GM18909 (cell line): ENCODE measurements around the gene MON2.
"Not testable (repeated sequence)": the region's sequence is repeated elsewhere in the genome, so short reads cannot be mapped to it uniquely, and the experiment has no call there.

Source experiments
- ATAC-seq: cut with Tn5 transposase; IDR thresholded peaks from one replicate; pipeline ENCODE4 v1.9.1; 2021; ENCODE audit warnings: mild to moderate bottlenecking; ENCODE audit not compliant: unreplicated experiment, poor library complexity

MON2 gene

GRCh38 chr12:62466594-62467491 is at the start of gene MON2:
TSS of gene MON2 (plus strand) at chr12:62466826. CDS start at chr12:62467208, 382 bp downstream.
- ATAC-seq: peak; percentile 99

- ATAC-seq: no peak
Measured at GRCh38 chr12:62426089-62426488, 40.5 kb upstream of the MON2 start.

GRCh38 chr12:62429457-62429856 is 37.2 kb upstream of the MON2 start:
- ATAC-seq: no peak

GRCh38 chr12:62434494-62435302 is 31.9 kb upstream of the MON2 start:
- ATAC-seq: no peak

GRCh38 chr12:62435303-62436163 is 31.1 kb upstream of the MON2 start:
- peak; percentile 80 for ATAC-seq

GRCh38 chr12:62436164-62436503 is 30.5 kb upstream of the MON2 start:
- no peak for ATAC-seq

- no peak for ATAC-seq
Measured at GRCh38 chr12:62438098-62438692, 28.4 kb upstream of the MON2 start.

- no peak for ATAC-seq
Measured at GRCh38 chr12:62446754-62447452, 19.7 kb upstream of the MON2 start.

GRCh38 chr12:62448436-62448835 is 18.2 kb upstream of the MON2 start:
- ATAC-seq: no peak

- not testable (repeated sequence) for ATAC-seq
Measured at GRCh38 chr12:62455429-62455828, 11.2 kb upstream of the MON2 start.

GRCh38 chr12:62458626-62459025 is 8.0 kb upstream of the MON2 start:
- ATAC-seq: no peak

GRCh38 chr12:62459976-62460375 is 6.7 kb upstream of the MON2 start:
- ATAC-seq: no peak

- not testable (repeated sequence) for ATAC-seq
Measured at GRCh38 chr12:62461171-62461837, 5.3 kb upstream of the MON2 start.

- ATAC-seq: not testable (repeated sequence)
Measured at GRCh38 chr12:62463252-62463651, 3.4 kb upstream of the MON2 start.

GRCh38 chr12:62466018-62466593 is 520 bp upstream of the MON2 start:
- ATAC-seq: peak; percentile 38

GRCh38 chr12:62468397-62468796 is 1.8 kb downstream of the MON2 start:
- ATAC-seq: no peak

- ATAC-seq: no peak
Measured at GRCh38 chr12:62468935-62469334, 2.3 kb downstream of the MON2 start.

GRCh38 chr12:62469704-62470103 is 3.1 kb downstream of the MON2 start:
- no peak for ATAC-seq

- no peak for ATAC-seq
Measured at GRCh38 chr12:62471734-62472133, 5.1 kb downstream of the MON2 start.
